ENCODE measurements around the gene FAM222A. TPM values are rescaled to one million over a fixed set of nuclear protein-coding genes. Genes with fewer than 3 reads are reported as not detected.

The FAM222A gene
- polyA plus RNA-seq, 4 donors = 6.8 to 11.2 (median 8.1) TPM

- no peak for DNase-seq (ENCODE audit: low read depth in 4 of 4, low spot score in 2 of 4)
Measured at GRCh38 chr12:109710205-109710746, 3.3 kb upstream of the FAM222A start.

GRCh38 chr12:109710747-109711595 is 2.7 kb upstream of the FAM222A start:
- DNase-seq (ENCODE audit: low read depth in 4 of 4, low spot score in 2 of 4) = no peak

GRCh38 chr12:109711596-109712461 is 1.8 kb upstream of the FAM222A start:
- DNase-seq (ENCODE audit: low read depth in 4 of 4, low spot score in 2 of 4) = no peak

- DNase-seq (ENCODE audit: low read depth in 4 of 4, low spot score in 2 of 4) = peak in 1 of 4 donors; percentile 41
Measured at GRCh38 chr12:109714141-109714912, 702 bp downstream of the FAM222A start.

GRCh38 chr12:109714913-109715244 is 1.3 kb downstream of the FAM222A start:
- no peak for DNase-seq (ENCODE audit: low read depth in 4 of 4, low spot score in 2 of 4)

GRCh38 chr12:109715310-109716091 is 1.9 kb downstream of the FAM222A start:
- no peak for DNase-seq (ENCODE audit: low read depth in 4 of 4, low spot score in 2 of 4)

- DNase-seq (ENCODE audit: low read depth in 4 of 4, low spot score in 2 of 4) = no peak
Measured at GRCh38 chr12:109716092-109716479, 2.5 kb downstream of the FAM222A start.

GRCh38 chr12:109716512-109717389 is 3.1 kb downstream of the FAM222A start:
- DNase-seq (ENCODE audit: low read depth in 4 of 4, low spot score in 2 of 4) = no peak

GRCh38 chr12:109717390-109718357 is 4.0 kb downstream of the FAM222A start:
- no peak for DNase-seq (ENCODE audit: low read depth in 4 of 4, low spot score in 2 of 4)

- no peak for DNase-seq (ENCODE audit: low read depth in 4 of 4, low spot score in 2 of 4)
Measured at GRCh38 chr12:109718390-109718789, 4.8 kb downstream of the FAM222A start.

GRCh38 chr12:109719123-109720022 is 5.7 kb downstream of the FAM222A start:
- no peak for DNase-seq (ENCODE audit: low read depth in 4 of 4, low spot score in 2 of 4)

- DNase-seq (ENCODE audit: low read depth in 4 of 4, low spot score in 2 of 4) = no peak
Measured at GRCh38 chr12:109720152-109720856, 6.7 kb downstream of the FAM222A start.

GRCh38 chr12:109720857-109721189 is 7.2 kb downstream of the FAM222A start:
- no peak for DNase-seq (ENCODE audit: low read depth in 4 of 4, low spot score in 2 of 4)

GRCh38 chr12:109721276-109721675 is 7.7 kb downstream of the FAM222A start:
- no peak for DNase-seq (ENCODE audit: low read depth in 4 of 4, low spot score in 2 of 4)

- DNase-seq (ENCODE audit: low read depth in 4 of 4, low spot score in 2 of 4) = no peak
Measured at GRCh38 chr12:109722022-109722720, 8.5 kb downstream of the FAM222A start.

GRCh38 chr12:109722721-109723094 is 9.1 kb downstream of the FAM222A start:
- DNase-seq (ENCODE audit: low read depth in 4 of 4, low spot score in 2 of 4) = no peak
